Gastroesophageal sphincter (tissue), 3 donors: Measurements from ENCODE around the gene RFX6.

Experiments used
- CTCF ChIP-seq, 4 experiments: fragments of 200-600 bp in 2 of 4; fragments of 450-650 bp in 2 of 4; sonication (generic) in 1 of 4; IDR thresholded peaks; one replicate each; pipeline ENCODE4 v1.5.1; 2017 to 2019; ENCODE audit warnings: antibody characterized with exemption in 4 of 4, mild to moderate bottlenecking in 2 of 4, moderate library complexity in 2 of 4
- POLR2AphosphoS5 ChIP-seq: sonication (generic); formaldehyde crosslinking; IDR thresholded peaks from one replicate; pipeline ENCODE4 v1.6.1; 2017; ENCODE audit warnings: antibody characterized with exemption

DNA sequence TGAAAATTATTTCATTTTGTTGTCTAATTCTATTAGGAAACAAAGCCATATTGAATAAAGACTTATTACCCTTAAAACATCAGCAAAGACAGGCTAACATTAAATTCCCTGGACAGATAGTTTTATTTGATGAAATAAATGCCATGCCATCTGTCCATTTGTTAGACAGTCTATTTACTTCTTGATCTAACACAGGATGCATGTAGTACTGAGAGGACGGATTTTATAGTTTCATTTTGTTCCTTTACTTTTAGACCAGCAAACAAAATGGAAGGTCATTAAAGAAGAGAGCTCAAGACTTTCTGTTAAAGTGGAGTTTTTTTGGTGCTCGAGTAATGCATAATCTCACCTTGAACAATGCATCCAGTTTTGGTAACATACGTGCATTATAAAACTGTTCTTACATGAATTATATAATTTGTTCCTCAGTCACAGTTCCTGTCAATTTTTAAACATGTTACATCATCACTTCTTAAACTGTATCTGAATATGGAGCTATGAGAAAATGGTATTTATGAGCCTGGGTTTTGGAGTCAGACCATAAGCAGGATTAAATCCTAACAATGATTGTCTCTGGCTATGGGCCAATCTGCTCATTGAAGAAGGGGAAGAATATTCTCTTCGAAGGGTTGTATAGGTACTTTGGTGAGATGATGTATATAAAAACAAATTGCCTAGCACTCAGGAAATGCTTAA, 46.0 kb downstream of the RFX6 start:
- TF ChIP-seq CTCF (IDR thresholded peaks at IDR 0.05), result no peak
- TF ChIP-seq POLR2AphosphoS5, result no peak
